ENCODE results near the gene LGSN. TPM values are rescaled to one million over a fixed set of nuclear protein-coding genes. Genes with fewer than 3 reads are reported as not detected.
A peak's percentile ranks its signal among the peaks of the same experiment; 100 is the strongest.

The LGSN gene
- total RNA-seq, 4 donors from 2014 or later, result not detected

DNA sequence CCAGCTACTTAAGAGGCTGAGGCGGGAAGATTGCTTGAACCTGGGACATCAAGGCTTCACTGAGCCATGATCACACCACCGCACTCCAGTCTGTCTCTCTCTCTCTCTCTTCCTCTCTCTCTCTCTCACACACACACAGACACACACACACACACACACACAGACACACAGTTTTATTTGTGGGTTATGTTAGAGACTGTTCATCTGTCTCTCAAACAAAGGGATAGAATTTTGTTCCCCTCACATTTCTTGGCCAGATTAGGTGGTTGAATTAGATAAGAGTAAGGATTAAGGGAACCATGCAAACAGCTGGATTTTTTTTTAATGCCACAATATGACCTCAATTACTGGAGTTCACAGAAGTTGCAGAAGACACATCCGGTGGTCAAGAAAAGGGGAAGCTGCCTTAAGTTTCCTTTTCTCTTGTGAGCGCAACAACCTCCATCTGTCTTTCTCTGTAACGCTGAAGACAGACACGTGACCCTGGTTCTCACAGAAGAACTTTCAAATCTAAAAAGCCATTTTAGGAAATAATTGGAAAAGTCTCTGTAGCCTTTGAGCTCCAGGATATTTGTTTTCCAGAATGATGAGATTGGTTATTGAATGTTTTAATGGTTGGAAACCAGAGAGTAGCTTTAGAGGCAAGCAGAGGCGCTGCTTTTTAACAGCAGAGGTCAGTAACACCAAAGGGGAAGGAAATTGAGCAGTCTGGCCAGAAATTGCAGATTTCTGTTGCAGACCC lies 32.9 kb upstream of the LGSN start:
- H3K4me3 ChIP-seq, result no peak overlapping the region
- H3K36me3 ChIP-seq, result no peaks in the 10 kb centered on the region
- no peak for TF ChIP-seq POLR2AphosphoS5 (IDR thresholded peaks at IDR 0.05)
- TF ChIP-seq, protein P1, sequence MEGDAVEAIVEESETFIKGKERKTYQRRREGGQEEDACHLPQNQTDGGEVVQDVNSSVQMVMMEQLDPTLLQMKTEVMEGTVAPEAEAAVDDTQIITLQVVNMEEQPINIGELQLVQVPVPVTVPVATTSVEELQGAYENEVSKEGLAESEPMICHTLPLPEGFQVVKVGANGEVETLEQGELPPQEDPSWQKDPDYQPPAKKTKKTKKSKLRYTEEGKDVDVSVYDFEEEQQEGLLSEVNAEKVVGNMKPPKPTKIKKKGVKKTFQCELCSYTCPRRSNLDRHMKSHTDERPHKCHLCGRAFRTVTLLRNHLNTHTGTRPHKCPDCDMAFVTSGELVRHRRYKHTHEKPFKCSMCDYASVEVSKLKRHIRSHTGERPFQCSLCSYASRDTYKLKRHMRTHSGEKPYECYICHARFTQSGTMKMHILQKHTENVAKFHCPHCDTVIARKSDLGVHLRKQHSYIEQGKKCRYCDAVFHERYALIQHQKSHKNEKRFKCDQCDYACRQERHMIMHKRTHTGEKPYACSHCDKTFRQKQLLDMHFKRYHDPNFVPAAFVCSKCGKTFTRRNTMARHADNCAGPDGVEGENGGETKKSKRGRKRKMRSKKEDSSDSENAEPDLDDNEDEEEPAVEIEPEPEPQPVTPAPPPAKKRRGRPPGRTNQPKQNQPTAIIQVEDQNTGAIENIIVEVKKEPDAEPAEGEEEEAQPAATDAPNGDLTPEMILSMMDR (IDR thresholded peaks at IDR 0.05), result peak; percentile 20 to 57 (median 50)
- no peak for TF ChIP-seq POLR2A (IDR thresholded peaks at IDR 0.05)
- 30 to 43% methylated on average over 5 to 7 of the region's 7 CpGs for WGBS, 2 donors (ENCODE audit: low coverage in 1 of 2)
- no peaks in the 10 kb centered on the region for H3K9me3 ChIP-seq
- H3K27ac ChIP-seq, result no peak overlapping the region
- peaks cover 0 to 6% (median 0%) of the 10 kb centered on the region in 3 donors for H3K4me1 ChIP-seq
- H3K27me3 ChIP-seq, result no peaks in the 10 kb centered on the region
- peak; percentile 46 for ATAC-seq

- Histone ChIP-seq H3K27ac (no peak overlapping the region), H3K4me3 (no peak overlapping the region), H3K9me3 (no peaks in the 10 kb centered on the region), H3K4me1 (peaks cover 0 to 6% (median 0%) of the 10 kb centered on the region in 3 donors), H3K27me3 (no peaks in the 10 kb centered on the region), H3K36me3 (no peaks in the 10 kb centered on the region)
- 57 to 100% methylated on average over 1 to 4 of the region's 4 CpGs for WGBS, 2 donors (ENCODE audit: low coverage in 1 of 2)
- no peak for ATAC-seq
- TF ChIP-seq, protein P1 (IDR thresholded peaks at IDR 0.05), result peak in 2 of 4 experiments; percentile 12
- TF ChIP-seq POLR2AphosphoS5 (IDR thresholded peaks at IDR 0.05), result no peak
Measured at GRCh38 chr6:63352069-63352543, 32.3 kb upstream of the LGSN start.

DNA sequence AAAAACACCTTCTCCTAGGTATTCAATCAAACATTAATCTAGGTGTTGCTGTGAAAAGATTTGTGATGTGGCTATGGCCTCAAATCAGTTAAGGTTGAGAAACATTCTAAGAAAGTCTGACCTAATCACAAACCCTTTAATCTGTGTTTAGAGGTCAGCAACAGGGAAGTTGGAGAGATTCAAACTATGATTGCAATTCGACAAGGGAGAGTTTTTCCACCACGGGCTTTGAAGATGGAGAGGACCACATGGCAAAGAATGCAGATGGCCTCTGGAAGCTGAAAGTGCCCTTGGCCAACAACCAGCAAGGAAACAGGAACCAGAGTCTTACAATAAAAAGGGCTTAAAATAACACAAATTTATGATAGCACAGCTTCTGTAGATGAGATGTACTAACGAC lies 29.6 kb upstream of the LGSN start:
- TF ChIP-seq EP300 (IDR thresholded peaks at IDR 0.05) (no peak), POLR2AphosphoS5 (IDR thresholded peaks at IDR 0.05) (no peak), POLR2A (IDR thresholded peaks at IDR 0.05) (no peak)
- TF ChIP-seq, protein P1 (IDR thresholded peaks at IDR 0.05), result no peak
- Histone ChIP-seq H3K4me1 (peaks cover 0 to 6% (median 0%) of the 10 kb centered on the region in 3 donors), H3K27me3 (no peaks in the 10 kb centered on the region), H3K36me3 (no peaks in the 10 kb centered on the region), H3K9me3 (no peaks in the 10 kb centered on the region), H3K4me3 (no peak overlapping the region), H3K27ac (no peak overlapping the region)
- ATAC-seq, result no peak
- 55 to 68% methylated on average over 3 of the region's 3 CpGs for WGBS, 2 donors (ENCODE audit: low coverage in 1 of 2)

DNA sequence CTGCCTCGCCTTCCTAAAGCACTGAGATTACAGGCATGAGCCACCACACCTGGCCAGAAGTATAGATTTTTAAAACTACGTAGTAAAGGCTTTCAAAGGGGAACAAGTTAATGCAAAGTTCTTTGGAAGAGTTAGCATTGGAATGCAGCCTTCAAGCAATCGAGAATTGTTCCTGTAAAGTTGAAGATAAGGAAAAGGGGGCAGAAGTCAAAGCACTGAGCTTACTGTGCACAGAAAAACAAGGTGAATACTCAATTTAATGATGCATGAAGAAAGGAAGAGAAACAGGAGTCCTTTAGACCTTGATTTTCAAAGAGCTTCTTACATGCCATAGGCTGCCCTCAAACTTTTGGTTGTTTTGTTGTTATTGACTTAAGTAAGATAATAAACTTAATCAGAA lies 29.1 kb upstream of the LGSN start:
- 69 to 80% methylated on average over 1 to 3 of the region's 3 CpGs for WGBS, 2 donors (ENCODE audit: low coverage in 1 of 2)
- TF ChIP-seq POLR2A (IDR thresholded peaks at IDR 0.05), result no peak
- TF ChIP-seq EP300 (IDR thresholded peaks at IDR 0.05), result no peak
- TF ChIP-seq, protein P1 (IDR thresholded peaks at IDR 0.05), result no peak
- TF ChIP-seq POLR2AphosphoS5 (IDR thresholded peaks at IDR 0.05), result no peak
- no peak for ATAC-seq
- H3K4me1 ChIP-seq, result peaks cover 0 to 6% (median 0%) of the 10 kb centered on the region in 3 donors
- H3K27me3 ChIP-seq, result no peaks in the 10 kb centered on the region
- H3K36me3 ChIP-seq, result no peaks in the 10 kb centered on the region
- no peak overlapping the region for H3K4me3 ChIP-seq
- H3K27ac ChIP-seq, result no peak overlapping the region
- no peaks in the 10 kb centered on the region for H3K9me3 ChIP-seq

- H3K27me3 ChIP-seq, result no peaks in the 10 kb centered on the region
- no peaks in the 10 kb centered on the region for H3K9me3 ChIP-seq
- no peak overlapping the region for H3K27ac ChIP-seq
- H3K4me1 ChIP-seq, result no peaks in the 10 kb centered on the region
- TF ChIP-seq POLR2AphosphoS5 (IDR thresholded peaks at IDR 0.05) (peak; percentile 10), EP300 (IDR thresholded peaks at IDR 0.05) (no peak)
- H3K4me3 ChIP-seq, result no peak overlapping the region
- no peak for ATAC-seq
- 29 to 55% methylated on average over 2 of the region's 2 CpGs for WGBS, 2 donors (ENCODE audit: low coverage in 1 of 2)
- no peaks in the 10 kb centered on the region for H3K36me3 ChIP-seq
Measured at GRCh38 chr6:63347599-63347998, 27.8 kb upstream of the LGSN start.
